ENCODE data around the gene PCSK9.

PCSK9 gene

GRCh38 chr1:55002686-55003085 is 36.7 kb upstream of the PCSK9 start:
- no peaks in the 10 kb centered on the region for H3K36me3 ChIP-seq
- TF ChIP-seq CTCF (IDR thresholded peaks at IDR 0.05): no peak
- H3K9me3 ChIP-seq: no peaks in the 10 kb centered on the region
- no peaks in the 10 kb centered on the region for H3K4me1 ChIP-seq (ENCODE audit: control insufficient read depth in 1 of 2, insufficient read depth in 1 of 2, low read depth in 1 of 2, low read length in 1 of 2)
- H3K4me3 ChIP-seq (ENCODE audit: low read depth in 1 of 2, low read length in 1 of 2): no peak overlapping the region
- peaks cover 41% of the 10 kb centered on the region for H3K27me3 ChIP-seq
- H3K27ac ChIP-seq: no peak overlapping the region

GRCh38 chr1:55005351-55006140 is 33.8 kb upstream of the PCSK9 start:
- no peak for TF ChIP-seq CTCF (IDR thresholded peaks at IDR 0.05)
- Histone ChIP-seq H3K27me3 (peaks cover 12% of the 10 kb centered on the region), H3K9me3 (no peaks in the 10 kb centered on the region), H3K4me1 (ENCODE audit: control insufficient read depth in 1 of 2, insufficient read depth in 1 of 2, low read depth in 1 of 2, low read length in 1 of 2) (no peaks in the 10 kb centered on the region), H3K27ac (no peak overlapping the region), H3K4me3 (ENCODE audit: low read depth in 1 of 2, low read length in 1 of 2) (no peak overlapping the region), H3K36me3 (no peaks in the 10 kb centered on the region)

GRCh38 chr1:55006931-55007330 is 32.4 kb upstream of the PCSK9 start:
- H3K27me3 ChIP-seq: no peaks in the 10 kb centered on the region
- H3K4me1 ChIP-seq (ENCODE audit: control insufficient read depth in 1 of 2, insufficient read depth in 1 of 2, low read depth in 1 of 2, low read length in 1 of 2): no peaks in the 10 kb centered on the region
- H3K9me3 ChIP-seq: no peaks in the 10 kb centered on the region
- H3K27ac ChIP-seq: no peak overlapping the region
- no peak for TF ChIP-seq CTCF (IDR thresholded peaks at IDR 0.05)
- no peaks in the 10 kb centered on the region for H3K36me3 ChIP-seq
- no peak overlapping the region for H3K4me3 ChIP-seq (ENCODE audit: low read depth in 1 of 2, low read length in 1 of 2)

- Histone ChIP-seq H3K4me3 (ENCODE audit: low read depth in 1 of 2, low read length in 1 of 2) (no peak overlapping the region), H3K9me3 (no peaks in the 10 kb centered on the region), H3K27me3 (no peaks in the 10 kb centered on the region), H3K36me3 (no peaks in the 10 kb centered on the region), H3K27ac (no peak overlapping the region), H3K4me1 (ENCODE audit: control insufficient read depth in 1 of 2, insufficient read depth in 1 of 2, low read depth in 1 of 2, low read length in 1 of 2) (no peaks in the 10 kb centered on the region)
- no peak for TF ChIP-seq CTCF (IDR thresholded peaks at IDR 0.05)
Measured at GRCh38 chr1:55007625-55008024, 31.7 kb upstream of the PCSK9 start.

DNA sequence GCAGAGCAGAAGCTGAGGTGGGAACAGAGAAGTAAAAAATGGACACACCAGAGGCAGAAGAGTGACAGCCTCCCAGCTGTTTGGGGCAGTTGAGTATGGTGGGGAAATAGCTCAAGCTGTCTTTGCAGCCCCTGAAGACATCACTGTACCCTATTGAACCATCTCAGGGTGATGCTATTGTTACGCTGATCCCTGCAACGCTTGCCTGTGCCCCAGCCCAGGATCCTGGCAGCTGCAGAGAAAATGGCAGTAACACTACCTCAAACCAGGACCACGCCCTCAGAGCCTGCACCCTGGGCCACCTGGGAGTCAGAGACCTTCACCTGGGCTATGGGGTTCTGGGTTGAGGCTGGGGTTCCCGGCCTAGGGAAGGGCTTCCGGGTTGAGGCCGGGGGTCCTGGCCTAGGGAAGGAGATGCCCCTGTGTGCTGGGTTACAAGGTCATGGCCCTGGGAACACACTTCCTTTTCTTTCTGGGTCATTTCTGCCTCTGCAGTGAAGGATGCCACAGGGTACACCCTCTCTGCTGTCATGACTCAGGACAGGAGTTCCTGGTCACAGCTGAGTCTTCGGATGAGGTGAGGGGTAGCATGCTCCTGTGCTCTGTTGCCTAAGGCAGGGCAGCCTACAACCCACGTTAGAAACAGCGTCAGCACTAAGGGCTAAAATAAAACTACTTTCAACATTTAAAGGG is 29.0 kb upstream of the PCSK9 start:
- peaks cover 14% of the 10 kb centered on the region for H3K27me3 ChIP-seq
- H3K36me3 ChIP-seq: no peaks in the 10 kb centered on the region
- no peaks in the 10 kb centered on the region for H3K4me1 ChIP-seq (ENCODE audit: control insufficient read depth in 1 of 2, insufficient read depth in 1 of 2, low read depth in 1 of 2, low read length in 1 of 2)
- TF ChIP-seq CTCF (IDR thresholded peaks at IDR 0.05): no peak
- no peak overlapping the region for H3K4me3 ChIP-seq (ENCODE audit: low read depth in 1 of 2, low read length in 1 of 2)
- no peak overlapping the region for H3K27ac ChIP-seq
- no peaks in the 10 kb centered on the region for H3K9me3 ChIP-seq
